OCI-LY1 (cell line): Measurements from ENCODE around the gene SPAG9.

ENCODE experiments used
- CTCF ChIP-seq: fragments of 200-600 bp; sonication (generic), shearing (Covaris generic); IDR thresholded peaks from 2 replicates; pipeline ENCODE4 v1.5.1; 2017; ENCODE audit warnings: mild to moderate bottlenecking, antibody characterized with exemption, low read length, moderate library complexity, mixed read lengths
- EZH2 ChIP-seq: fragments of 200-600 bp; sonication (generic), shearing (Covaris generic); IDR thresholded peaks from 2 replicates; pipeline ENCODE4 v1.8.0; 2017; ENCODE audit warnings: borderline replicate concordance, mixed run types, mild to moderate bottlenecking, antibody characterized with exemption, low read length, moderate library complexity, mixed read lengths

- TF ChIP-seq CTCF (no peak), EZH2 (no peak)
Measured at GRCh38 chr17:51152766-51153209, 32.1 kb upstream of the SPAG9 start.
